Naive thymus-derived CD4-positive, alpha-beta T cell (primary cell): ENCODE results near the gene RBM34. TPM values are rescaled to one million over a fixed set of nuclear protein-coding genes. Genes with fewer than 3 reads are reported as not detected.

ENCODE experiments used
- ATAC-seq: fragments of 150-1000 bp; cut with Tn5 transposase; 2 replicates; pipeline ENCODE4 v1.10.0; 2021; ENCODE audit warnings: mild to moderate bottlenecking, moderate library complexity
- CTCF ChIA-PET: fragments of 350-600 bp; sonication (Branson Sonifier 250); formaldehyde crosslinking; loops from one replicate; lab custom pipeline; 2021; ENCODE audit warnings: antibody characterized with exemption; lab: Charles Lee
- POLR2A ChIA-PET: fragments of 350-600 bp; sonication (Branson Sonifier 250); formaldehyde crosslinking; loops from one replicate; lab custom pipeline; 2021; ENCODE audit warnings: antibody characterized with exemption, inconsistent platforms; lab: Charles Lee
- DNase-seq, 9 donors: peaks; one replicate each; pipeline versions ENCODE4 v3.0.0 to v3.0.0-alpha.2; 2020 to 2022; ENCODE audit warnings: mixed read lengths in 1 of 9
- H3K27ac ChIP-seq: one replicate; pipeline ENCODE4 v1.7.0; 2013; ENCODE audit warnings: mild to moderate bottlenecking, low read depth, low read length, moderate library complexity
- H3K27me3 ChIP-seq, 2 donors: one replicate each; pipeline ENCODE4 v1.7.0; 2013; ENCODE audit warnings: low read length in 2 of 2, mild to moderate bottlenecking in 2 of 2, moderate library complexity in 2 of 2; ENCODE audit not compliant: control insufficient read depth in 2 of 2, insufficient read depth in 2 of 2
- H3K36me3 ChIP-seq, 3 experiments: 1 replicate in 2 of 3; 2 replicates in 1 of 3; pipeline ENCODE4 v1.7.0; 2013; ENCODE audit warnings: low read length in 3 of 3, mild to moderate bottlenecking in 3 of 3, moderate library complexity in 1 of 3; ENCODE audit not compliant: insufficient read depth in 3 of 3, control insufficient read depth in 2 of 3
- H3K4me1 ChIP-seq, 2 donors: one replicate each; pipeline ENCODE4 v1.7.0; 2013; ENCODE audit warnings: low read length in 2 of 2, mild to moderate bottlenecking in 2 of 2, moderate library complexity in 1 of 2; ENCODE audit not compliant: control insufficient read depth in 2 of 2, insufficient read depth in 2 of 2
- H3K4me3 ChIP-seq: 2 replicates; pipeline ENCODE4 v1.7.0; 2013; ENCODE audit warnings: mild to moderate bottlenecking, low read length
- H3K9me3 ChIP-seq, 3 experiments: 1 replicate in 2 of 3; 2 replicates in 1 of 3; pipeline ENCODE4 v1.7.0; 2013; ENCODE audit warnings: low read length in 3 of 3; ENCODE audit not compliant: control insufficient read depth in 2 of 3
- H3K27ac Mint-ChIP-seq, 9 donors: one replicate each; pipeline ENCODE4 v1.8.0; 2020 to 2022; ENCODE audit warnings: mixed read lengths in 9 of 9, mild to moderate bottlenecking in 8 of 9, moderate library complexity in 5 of 9, inconsistent platforms in 2 of 9
- H3K27me3 Mint-ChIP-seq, 5 donors: one replicate each; pipeline ENCODE4 v1.8.0; 2021 to 2022; ENCODE audit warnings: mixed read lengths in 5 of 5, mild to moderate bottlenecking in 1 of 5
- H3K36me3 Mint-ChIP-seq, 5 donors: one replicate each; pipeline ENCODE4 v1.8.0; 2020 to 2022; ENCODE audit warnings: mixed read lengths in 5 of 5, mild to moderate bottlenecking in 3 of 5, inconsistent platforms in 1 of 5
- H3K4me1 Mint-ChIP-seq, 7 donors: one replicate each; pipeline ENCODE4 v1.8.0; 2020 to 2022; ENCODE audit warnings: mixed read lengths in 7 of 7, mild to moderate bottlenecking in 3 of 7, inconsistent platforms in 1 of 7
- H3K4me3 Mint-ChIP-seq, 10 donors: one replicate each; pipeline ENCODE4 v1.8.0; 2020 to 2022; ENCODE audit warnings: mild to moderate bottlenecking in 10 of 10, mixed read lengths in 10 of 10, moderate library complexity in 6 of 10, inconsistent platforms in 2 of 10
- H3K9me3 Mint-ChIP-seq, 11 donors: one replicate each; pipeline ENCODE4 v1.8.0; 2020 to 2022; ENCODE audit warnings: mixed read lengths in 11 of 11, mild to moderate bottlenecking in 4 of 11, inconsistent platforms in 1 of 11, moderate library complexity in 1 of 11
- intact Hi-C, 2 donors: fragments of 100-400 bp; cut with micrococcal nuclease; formaldehyde crosslinking; loops; one replicate each; pipeline ENCODE4 v1.15.1; 2023
- polyA plus RNA-seq, 2 donors: library from polyadenylated mRNA; unstranded; fragments of 300-500 nt; fragmentation: Illumina TruSeq; gene quantifications; one replicate each; pipeline ENCODE4 v1.2.3, GENCODE V29; 2021
- total RNA-seq, 6 experiments: library from RNA in 5 of 6; stranded (reverse) in 5 of 6; gene quantifications; 1 replicate in 5 of 6; 2 replicates in 1 of 6; pipeline ENCODE4 v1.2.3 and lab custom pipeline; 2021 to 2026

Gene RBM34
- total and polyA plus RNA-seq, 7 experiments from 2014 or later, result 65.0 to 171 (median 129) TPM

- ChIA-PET POLR2A (interaction anchor here (0.6 kb wide), 2 partner anchors 20 to 353 kb away, joined by 3 read pairs; no protein-coding TSS in a partner anchor), CTCF (interaction anchor here (1.3 kb wide), 1 partner anchor 19 kb away, joined by 3 read pairs; no protein-coding TSS in a partner anchor)
- no peak for DNase-seq
- no peak for ATAC-seq
- Histone ChIP-seq H3K36me3 (peaks cover 0 to 29% (median 5%) of the 10 kb centered on the region in 3 experiments), H3K9me3 (no peaks in the 10 kb centered on the region), H3K27me3 (no peaks in the 10 kb centered on the region), H3K4me3 (no peak overlapping the region), H3K27ac (peak overlapping the region; percentile 10), H3K4me1 (peaks cover 28 to 33% of the 10 kb centered on the region in 2 donors)
- Mint-ChIP-seq H3K9me3 (peaks cover 0 to 4% (median 0%) of the 10 kb centered on the region in 11 donors), H3K4me1 (peaks cover 31 to 68% (median 60%) of the 10 kb centered on the region in 7 donors), H3K4me3 (peak overlapping the region; percentile 35 to 79 (median 62)), H3K27ac (peak overlapping the region in 4 of 9 donors; percentile 42 to 80 (median 66)), H3K36me3 (peaks cover 4 to 40% (median 15%) of the 10 kb centered on the region in 5 donors), H3K27me3 (no peaks in the 10 kb centered on the region)
- intact Hi-C loops, result loop anchor here in 1 of 2 donors (10.0 kb wide), 1 partner anchor 1671 kb away; the partner anchor contains the start of gene MTR
Measured at GRCh38 chr1:235124111-235124510, 36.9 kb downstream of the RBM34 start.

GRCh38 chr1:235122348-235122747, 38.7 kb downstream of the RBM34 start:
- Mint-ChIP-seq H3K27me3 (no peaks in the 10 kb centered on the region), H3K9me3 (no peaks in the 10 kb centered on the region), H3K36me3 (peaks cover 4 to 55% (median 24%) of the 10 kb centered on the region in 5 donors), H3K27ac (peak overlapping the region in 2 of 9 donors; percentile 6 to 21), H3K4me1 (peaks cover 31 to 64% (median 52%) of the 10 kb centered on the region in 7 donors), H3K4me3 (peak overlapping the region in 4 of 10 donors; percentile 31 to 63 (median 48))
- ChIA-PET POLR2A (interaction anchor here (0.6 to 1.6 kb wide), 2 partner anchors 39 to 80 kb away, joined by 3 to 4 read pairs; partner anchors contain the start of gene RBM34), CTCF (interaction anchor here (0.7 to 0.9 kb wide), 3 partner anchors 18 to 111 kb away, joined by 3 read pairs; partner anchors contain the start of gene RBM34)
- ATAC-seq, result no peak
- DNase-seq, result no peak
- no peak overlapping the region for H3K27ac ChIP-seq
- no peaks in the 10 kb centered on the region for H3K27me3 ChIP-seq
- peaks cover 6 to 41% (median 10%) of the 10 kb centered on the region in 3 experiments for H3K36me3 ChIP-seq
- intact Hi-C loops, result loop anchor here in 1 of 2 donors (10.0 kb wide), 1 partner anchor 1672 kb away; the partner anchor contains the start of gene MTR
- H3K9me3 ChIP-seq, result no peaks in the 10 kb centered on the region
- no peak overlapping the region for H3K4me3 ChIP-seq
- H3K4me1 ChIP-seq, result peaks cover 24 to 28% of the 10 kb centered on the region in 2 donors

DNA sequence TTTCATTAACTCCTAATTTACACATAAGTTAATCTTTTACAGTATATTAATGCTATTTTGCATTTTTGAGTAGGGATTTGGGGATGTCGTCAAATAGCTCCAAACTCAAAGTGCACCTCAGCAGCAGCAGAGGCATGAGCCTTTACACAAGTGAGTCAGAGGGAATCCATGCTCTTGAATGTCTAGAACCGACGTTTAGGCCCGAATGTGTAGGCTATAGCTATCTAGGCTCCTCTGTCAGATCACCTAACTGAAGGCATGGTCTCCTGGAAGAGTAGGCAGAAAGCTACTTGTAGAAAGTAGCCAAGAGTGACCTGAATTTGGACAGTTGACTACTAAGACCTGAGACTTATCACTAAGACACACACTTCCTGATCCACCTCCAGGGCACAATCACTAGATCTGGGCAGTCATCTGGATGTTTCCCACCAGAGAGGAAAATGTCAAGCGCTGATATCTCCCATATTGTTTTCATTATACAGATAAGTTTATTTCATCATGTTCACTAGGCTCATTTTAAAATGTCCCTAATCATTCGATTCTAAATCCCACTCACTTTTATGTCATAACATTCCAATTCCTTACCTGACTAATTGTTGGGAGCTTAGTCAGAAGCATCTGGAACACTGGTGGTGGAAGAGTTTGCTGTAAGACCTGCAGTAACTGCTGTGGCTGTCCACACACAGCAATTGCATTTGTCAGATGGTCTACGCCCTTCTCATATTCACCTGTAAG, 47.7 kb downstream of the RBM34 start:
- no peak for ATAC-seq
- CTCF ChIA-PET, result interaction anchor here (1.0 to 1.5 kb wide), 2 partner anchors 8 to 17 kb away, joined by 3 to 4 read pairs; no protein-coding TSS in a partner anchor

GRCh38 chr1:235112297-235113182, 48.5 kb downstream of the RBM34 start:
- no peaks in the 10 kb centered on the region for H3K9me3 ChIP-seq
- no peaks in the 10 kb centered on the region for H3K4me1 ChIP-seq
- intact Hi-C loops, result no loop called here
- Mint-ChIP-seq H3K36me3 (peaks cover 5 to 58% (median 43%) of the 10 kb centered on the region in 5 donors), H3K4me3 (no peak overlapping the region), H3K4me1 (peaks cover 0 to 10% (median 4%) of the 10 kb centered on the region in 7 donors), H3K27me3 (no peaks in the 10 kb centered on the region), H3K9me3 (peaks cover 0 to 3% (median 0%) of the 10 kb centered on the region in 11 donors), H3K27ac (no peak overlapping the region)
- DNase-seq (peak in 1 of 9 donors; percentile 10), ATAC-seq (no peak)
- H3K27me3 ChIP-seq, result no peaks in the 10 kb centered on the region
- H3K27ac ChIP-seq, result no peak overlapping the region
- H3K4me3 ChIP-seq, result no peak overlapping the region
- CTCF ChIA-PET, result interaction anchor here (1.0 to 1.5 kb wide), 2 partner anchors 8 to 16 kb away, joined by 3 to 4 read pairs; no protein-coding TSS in a partner anchor
- peaks cover 11 to 75% (median 29%) of the 10 kb centered on the region in 3 experiments for H3K36me3 ChIP-seq
- POLR2A ChIA-PET, result interaction anchor here (0.7 kb wide), 1 partner anchor 218 kb away, joined by 3 read pairs; no protein-coding TSS in a partner anchor

More for the DNA sequence above, 47.7 kb downstream of the RBM34 start:
- Mint-ChIP-seq H3K4me3 (no peak overlapping the region), H3K27me3 (no peaks in the 10 kb centered on the region), H3K9me3 (peaks cover 0 to 3% (median 0%) of the 10 kb centered on the region in 11 donors), H3K4me1 (peaks cover under 1 to 14% (median 4%) of the 10 kb centered on the region in 7 donors), H3K27ac (peak overlapping the region in 2 of 9 donors; percentile 8 to 38), H3K36me3 (peaks cover 5 to 62% (median 45%) of the 10 kb centered on the region in 5 donors)
- no peak for DNase-seq
- POLR2A ChIA-PET, result interaction anchor here (0.7 kb wide), 1 partner anchor 103 kb away, joined by 3 read pairs; no protein-coding TSS in a partner anchor
- Histone ChIP-seq H3K4me3 (no peak overlapping the region), H3K27me3 (no peaks in the 10 kb centered on the region), H3K9me3 (no peaks in the 10 kb centered on the region), H3K4me1 (no peaks in the 10 kb centered on the region), H3K36me3 (peaks cover 16 to 79% (median 29%) of the 10 kb centered on the region in 3 experiments), H3K27ac (no peak overlapping the region)
- intact Hi-C loops, result no loop called here

- H3K9me3 ChIP-seq, result no peaks in the 10 kb centered on the region
- POLR2A ChIA-PET, result no interaction called here
- no peak for DNase-seq
- H3K27me3 ChIP-seq, result no peaks in the 10 kb centered on the region
- H3K36me3 Mint-ChIP-seq, result peaks cover 5 to 64% (median 47%) of the 10 kb centered on the region in 5 donors
- H3K9me3 Mint-ChIP-seq, result peaks cover 0 to 3% (median 0%) of the 10 kb centered on the region in 11 donors
- CTCF ChIA-PET, result no interaction called here
- intact Hi-C loops, result no loop called here
- peaks cover 9 to 68% (median 29%) of the 10 kb centered on the region in 3 experiments for H3K36me3 ChIP-seq
- H3K4me3 Mint-ChIP-seq, result no peak overlapping the region
- peaks cover 0 to 19% (median 8%) of the 10 kb centered on the region in 7 donors for H3K4me1 Mint-ChIP-seq
- peak overlapping the region in 3 of 9 donors; percentile 21 to 50 (median 43) for H3K27ac Mint-ChIP-seq
- H3K4me3 ChIP-seq, result no peak overlapping the region
- no peak overlapping the region for H3K27ac ChIP-seq
- no peaks in the 10 kb centered on the region for H3K27me3 Mint-ChIP-seq
- ATAC-seq, result no peak
- H3K4me1 ChIP-seq, result no peaks in the 10 kb centered on the region
Measured at GRCh38 chr1:235111107-235111506, 49.9 kb downstream of the RBM34 start.
